Lower lobe of right lung (tissue), 2 donors: ENCODE measurements around the gene RNF10. TPM values are rescaled to one million over a fixed set of nuclear protein-coding genes. Genes with fewer than 3 reads are reported as not detected.

Experiments
- ATAC-seq, 2 donors: fragments of 200-7000 bp; cut with Tn5 transposase; one replicate each; pipeline ENCODE4 v1.9.1; 2020 to 2022; ENCODE audit warnings: mild to moderate bottlenecking in 2 of 2, moderate library complexity in 2 of 2
- DNase-seq: peaks from one replicate; pipeline ENCODE4 v3.0.0-alpha.2; 2020
- H3K27ac ChIP-seq: fragments of 200-600 bp; one replicate; pipeline ENCODE4 v1.8.0; 2022
- H3K27me3 ChIP-seq: fragments of 200-600 bp; one replicate; pipeline ENCODE4 v1.8.0; 2022; ENCODE audit warnings: low read depth
- H3K36me3 ChIP-seq: fragments of 200-600 bp; one replicate; pipeline ENCODE4 v1.8.0; 2022; ENCODE audit warnings: mild to moderate bottlenecking
- H3K4me1 ChIP-seq: fragments of 200-600 bp; one replicate; pipeline ENCODE4 v1.8.0; 2022
- H3K4me3 ChIP-seq: fragments of 200-600 bp; one replicate; pipeline ENCODE4 v1.8.0; 2022; ENCODE audit warnings: mild to moderate bottlenecking
- H3K9me3 ChIP-seq: fragments of 200-600 bp; one replicate; pipeline ENCODE4 v1.8.0; 2022
- intact Hi-C: fragments of 100-400 bp; cut with DNase I; formaldehyde crosslinking; loops from one replicate; pipeline ENCODE4 v1.11.0; 2022
- total RNA-seq: library from RNA; stranded (reverse); fragmentation: NEBNext Ultra II Directional; extraction: Animal tissue kit (Norgen Biotek cat#: 25700); gene quantifications from one replicate; pipeline ENCODE4 v1.2.1, GENCODE V29; 2021
- TF ChIP-seq, protein P1 (sequence below): fragments of 200-600 bp; IDR thresholded peaks from one replicate; pipeline ENCODE4 v1.8.0; 2022; ENCODE audit warnings: antibody characterized with exemption, mild to moderate bottlenecking
- donor health status: DM: no; HTN: yes; CAD: no; lungs with severe emphysema.

RNF10 gene
- total RNA-seq, 1 donor from 2014 or later = 175 TPM

GRCh38 chr12:120579179-120579578 is 45.0 kb downstream of the RNF10 start:
- peaks cover 59% of the 10 kb centered on the region for H3K36me3 ChIP-seq
- TF ChIP-seq, protein P1, sequence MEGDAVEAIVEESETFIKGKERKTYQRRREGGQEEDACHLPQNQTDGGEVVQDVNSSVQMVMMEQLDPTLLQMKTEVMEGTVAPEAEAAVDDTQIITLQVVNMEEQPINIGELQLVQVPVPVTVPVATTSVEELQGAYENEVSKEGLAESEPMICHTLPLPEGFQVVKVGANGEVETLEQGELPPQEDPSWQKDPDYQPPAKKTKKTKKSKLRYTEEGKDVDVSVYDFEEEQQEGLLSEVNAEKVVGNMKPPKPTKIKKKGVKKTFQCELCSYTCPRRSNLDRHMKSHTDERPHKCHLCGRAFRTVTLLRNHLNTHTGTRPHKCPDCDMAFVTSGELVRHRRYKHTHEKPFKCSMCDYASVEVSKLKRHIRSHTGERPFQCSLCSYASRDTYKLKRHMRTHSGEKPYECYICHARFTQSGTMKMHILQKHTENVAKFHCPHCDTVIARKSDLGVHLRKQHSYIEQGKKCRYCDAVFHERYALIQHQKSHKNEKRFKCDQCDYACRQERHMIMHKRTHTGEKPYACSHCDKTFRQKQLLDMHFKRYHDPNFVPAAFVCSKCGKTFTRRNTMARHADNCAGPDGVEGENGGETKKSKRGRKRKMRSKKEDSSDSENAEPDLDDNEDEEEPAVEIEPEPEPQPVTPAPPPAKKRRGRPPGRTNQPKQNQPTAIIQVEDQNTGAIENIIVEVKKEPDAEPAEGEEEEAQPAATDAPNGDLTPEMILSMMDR = no peak
- intact Hi-C loops = no loop called here

DNA sequence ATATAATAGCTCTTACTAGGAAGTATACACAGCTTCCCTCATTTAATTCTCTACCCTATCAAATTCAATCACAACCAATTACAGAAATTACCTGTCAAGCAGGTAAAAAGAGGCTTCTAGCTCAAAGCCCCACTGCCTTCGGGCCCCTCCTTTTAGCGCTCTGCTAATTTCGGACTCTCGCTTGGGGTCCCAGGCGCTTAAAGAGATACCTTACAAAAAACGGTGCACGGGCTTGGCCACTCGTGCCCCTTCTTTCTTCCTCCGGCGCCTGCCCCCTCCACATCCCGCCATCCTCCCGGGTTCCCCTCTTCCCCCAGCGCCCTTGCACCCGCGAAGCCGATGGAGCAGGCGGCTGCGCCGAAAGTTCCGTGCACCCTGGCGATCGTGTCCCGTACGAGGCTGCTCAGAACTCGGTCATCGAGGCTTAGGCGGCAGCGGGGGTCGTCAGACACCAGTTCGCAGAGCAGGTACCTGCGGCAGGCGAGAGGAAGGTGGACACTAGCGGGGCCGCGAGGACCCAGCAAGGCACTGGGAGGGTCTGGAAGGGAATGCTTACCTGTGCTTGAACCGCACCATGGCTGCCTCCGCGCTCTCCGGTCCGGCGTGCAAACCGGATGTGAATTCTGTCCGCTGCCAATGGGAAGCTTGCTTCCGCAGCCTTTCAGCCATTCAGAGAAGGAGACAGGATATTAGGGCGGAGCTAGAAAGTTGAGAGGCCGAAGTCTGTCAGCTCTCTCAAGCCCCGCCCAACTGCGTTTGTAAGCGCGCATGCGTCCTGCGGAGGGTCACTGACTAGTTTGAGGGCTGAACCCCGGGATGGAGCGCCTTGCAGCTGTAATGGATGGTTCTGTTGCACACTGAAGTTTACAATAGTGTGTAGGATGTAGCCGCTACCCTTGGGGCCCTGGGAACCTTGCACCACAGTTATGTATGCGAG is 46.9 kb downstream of the RNF10 start, which contains the start of gene POP5:
TSS of gene POP5 (minus strand) at position 616 of the 937 bp plus-strand sequence. CDS start at position 576, 40 bp downstream.
- Histone ChIP-seq H3K4me3 (peak within 1 kb of the TSS; percentile 86), H3K4me1 (peaks cover 41% of the 10 kb centered on the region), H3K27ac (peak within 1 kb of the TSS; percentile 74), H3K9me3 (no peaks in the 10 kb centered on the region), H3K27me3 (no peaks in the 10 kb centered on the region), H3K36me3 (peaks cover 40% of the 10 kb centered on the region)
- TF ChIP-seq, protein P1 = no peak
- intact Hi-C loops = loop anchor here (10.0 kb wide), 1 partner anchor 134 kb away; the partner anchor contains the start of gene UNC119B
- DNase-seq (peak; percentile 97), ATAC-seq (peak; percentile 95 to 96)

More at GRCh38 chr12:120579179-120579578, 45.0 kb downstream of the RNF10 start:
- no peaks in the 10 kb centered on the region for H3K9me3 ChIP-seq
- no peaks in the 10 kb centered on the region for H3K27me3 ChIP-seq
- peaks cover 34% of the 10 kb centered on the region for H3K4me1 ChIP-seq
- H3K4me3 ChIP-seq = no peak overlapping the region
- no peak overlapping the region for H3K27ac ChIP-seq
- ATAC-seq (no peak), DNase-seq (no peak)

DNA sequence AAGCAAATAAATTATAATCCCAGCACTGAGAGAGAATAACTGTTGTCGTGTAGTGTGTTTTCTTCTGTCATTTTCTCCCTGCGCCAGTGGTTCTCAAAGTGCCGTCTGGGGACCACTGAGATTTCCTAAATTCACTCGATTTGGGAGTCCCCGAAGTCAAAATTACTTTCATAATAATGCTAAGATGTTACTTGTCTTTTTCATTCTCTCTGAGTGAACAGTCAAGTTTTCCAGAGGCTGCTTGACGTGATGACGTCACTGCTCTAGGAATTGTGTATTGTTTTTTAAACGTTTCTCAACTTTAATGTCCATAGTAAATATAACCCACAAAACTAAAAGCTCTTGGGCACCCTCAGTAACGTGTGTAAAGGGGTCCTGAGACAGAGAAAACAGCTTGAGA is 47.8 kb downstream of the RNF10 start:
- no peak overlapping the region for H3K27ac ChIP-seq
- no peaks in the 10 kb centered on the region for H3K27me3 ChIP-seq
- intact Hi-C loops = loop anchor here (10.0 kb wide), 1 partner anchor 133 kb away; the partner anchor contains the start of gene UNC119B
- no peaks in the 10 kb centered on the region for H3K9me3 ChIP-seq
- peaks cover 41% of the 10 kb centered on the region for H3K4me1 ChIP-seq
- DNase-seq (no peak), ATAC-seq (no peak)
- TF ChIP-seq, protein P1 = no peak
- peaks cover 31% of the 10 kb centered on the region for H3K36me3 ChIP-seq
- H3K4me3 ChIP-seq = peak overlapping the region; percentile 86

GRCh38 chr12:120583478-120584030 is 49.4 kb downstream of the RNF10 start:
- Histone ChIP-seq H3K27ac (no peak overlapping the region), H3K4me1 (peaks cover 41% of the 10 kb centered on the region), H3K36me3 (peaks cover 15% of the 10 kb centered on the region), H3K9me3 (no peaks in the 10 kb centered on the region), H3K4me3 (no peak overlapping the region), H3K27me3 (no peaks in the 10 kb centered on the region)
- ATAC-seq (peak; percentile 52 to 67), DNase-seq (peak; percentile 80)
- TF ChIP-seq, protein P1 = peak; percentile 88
- intact Hi-C loops = loop anchor here (10.0 kb wide), 1 partner anchor 131 kb away; the partner anchor contains the start of gene UNC119B

DNA sequence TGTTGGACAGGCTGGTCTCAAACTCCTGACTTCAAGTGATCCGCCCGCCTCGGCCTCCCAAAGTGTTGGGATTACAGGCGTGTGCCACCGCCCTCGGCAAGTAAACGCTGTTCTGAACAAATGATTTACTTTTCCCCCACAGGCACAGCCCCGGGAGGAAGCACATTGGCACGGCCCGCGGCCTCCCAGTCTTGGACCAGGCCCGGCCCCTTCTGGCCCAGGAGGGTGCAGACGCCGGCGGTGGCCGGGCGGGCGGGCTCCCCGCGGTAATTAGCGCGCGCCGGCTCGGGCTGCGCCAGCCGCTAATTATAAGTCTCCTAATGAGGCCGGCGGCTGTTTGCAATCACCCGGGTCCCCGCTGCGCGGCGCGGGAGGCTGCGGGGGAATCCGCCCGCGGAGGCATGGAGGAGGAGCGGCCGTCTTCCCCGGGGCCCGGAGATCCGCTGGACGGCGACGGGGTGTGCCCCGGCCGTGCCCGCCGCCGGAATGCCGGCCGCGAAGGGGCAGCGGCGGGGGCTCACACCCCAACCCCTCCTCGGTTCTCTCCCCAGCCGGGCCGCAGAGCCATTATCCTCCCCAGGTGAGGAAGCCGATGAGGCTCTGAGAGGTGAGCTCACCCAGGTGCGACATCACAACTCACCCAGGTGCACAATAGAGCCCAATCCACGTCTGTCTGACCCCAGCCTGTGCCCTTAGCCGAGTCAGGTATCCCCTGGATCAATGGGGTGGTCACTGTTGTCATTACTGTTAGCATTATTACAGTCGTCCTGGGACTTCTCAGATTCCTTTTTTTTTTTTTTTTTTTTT is 50.4 kb downstream of the RNF10 start:
- Histone ChIP-seq H3K36me3 (peaks cover 5% of the 10 kb centered on the region), H3K27me3 (no peaks in the 10 kb centered on the region), H3K27ac (peak overlapping the region; percentile 41), H3K9me3 (no peaks in the 10 kb centered on the region), H3K4me3 (peak overlapping the region; percentile 57), H3K4me1 (peaks cover 40% of the 10 kb centered on the region)
- peak; percentile 65 for DNase-seq
- ATAC-seq = peak; percentile 62 to 63
- intact Hi-C loops = loop anchor here (10.0 kb wide), 1 partner anchor 130 kb away; the partner anchor contains the start of gene UNC119B
- TF ChIP-seq, protein P1 = peak; percentile 40
